B cell (primary cell): ENCODE data around the gene MAML3.

ENCODE experiments used
- EZH2 ChIP-seq: IDR thresholded peaks from 2 replicates; pipeline ENCODE4 v1.6.1; 2012; ENCODE audit warnings: borderline replicate concordance, low read depth, mild to moderate bottlenecking, moderate library complexity, low read length; ENCODE audit not compliant: insufficient read depth, poor library complexity, severe bottlenecking
- TF ChIP-seq, protein P1 (sequence below): fragments of 200-600 bp; IDR thresholded peaks from one replicate; pipeline ENCODE4 v1.8.0; 2022; ENCODE audit warnings: antibody characterized with exemption, mild to moderate bottlenecking

DNA sequence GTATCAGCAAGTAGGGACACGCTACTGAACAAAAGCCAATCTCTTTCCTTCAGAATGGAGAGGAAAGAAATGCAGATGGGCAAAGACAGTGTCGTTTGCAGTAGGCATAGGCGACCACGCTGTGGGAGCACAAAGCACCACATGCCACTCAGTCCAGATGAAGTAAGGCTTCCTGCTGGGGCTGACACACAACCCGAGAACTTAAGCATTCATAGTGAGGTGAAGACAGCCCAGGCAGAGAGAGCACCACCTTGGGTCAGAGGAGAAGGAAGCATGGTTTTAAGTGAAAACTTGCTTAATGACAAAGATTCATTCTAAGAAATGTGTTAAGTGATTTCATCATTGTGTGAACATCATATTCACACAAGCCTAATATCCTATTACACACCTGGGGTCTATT lies 249.6 kb downstream of the MAML3 start:
- TF ChIP-seq, protein P1, sequence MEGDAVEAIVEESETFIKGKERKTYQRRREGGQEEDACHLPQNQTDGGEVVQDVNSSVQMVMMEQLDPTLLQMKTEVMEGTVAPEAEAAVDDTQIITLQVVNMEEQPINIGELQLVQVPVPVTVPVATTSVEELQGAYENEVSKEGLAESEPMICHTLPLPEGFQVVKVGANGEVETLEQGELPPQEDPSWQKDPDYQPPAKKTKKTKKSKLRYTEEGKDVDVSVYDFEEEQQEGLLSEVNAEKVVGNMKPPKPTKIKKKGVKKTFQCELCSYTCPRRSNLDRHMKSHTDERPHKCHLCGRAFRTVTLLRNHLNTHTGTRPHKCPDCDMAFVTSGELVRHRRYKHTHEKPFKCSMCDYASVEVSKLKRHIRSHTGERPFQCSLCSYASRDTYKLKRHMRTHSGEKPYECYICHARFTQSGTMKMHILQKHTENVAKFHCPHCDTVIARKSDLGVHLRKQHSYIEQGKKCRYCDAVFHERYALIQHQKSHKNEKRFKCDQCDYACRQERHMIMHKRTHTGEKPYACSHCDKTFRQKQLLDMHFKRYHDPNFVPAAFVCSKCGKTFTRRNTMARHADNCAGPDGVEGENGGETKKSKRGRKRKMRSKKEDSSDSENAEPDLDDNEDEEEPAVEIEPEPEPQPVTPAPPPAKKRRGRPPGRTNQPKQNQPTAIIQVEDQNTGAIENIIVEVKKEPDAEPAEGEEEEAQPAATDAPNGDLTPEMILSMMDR: no peak
- no peak for TF ChIP-seq EZH2
